NCI-H226 (cell line): ENCODE results near the gene TNNI3.
A peak's percentile ranks its signal among the peaks of the same experiment; 100 is the strongest.

Source experiments
- DNase-seq: peaks from one replicate; pipeline ENCODE4 v3.0.0-alpha.2; 2015

Gene TNNI3

GRCh38 chr19:55146078-55146704 lies 11.3 kb downstream of the TNNI3 start:
- DNase-seq: peak; percentile 85

- no peak for DNase-seq
These were observed 12.3 kb downstream of the TNNI3 start for GRCh38 chr19:55145232-55145631.

- no peak for DNase-seq
These were observed 15.8 kb downstream of the TNNI3 start for GRCh38 chr19:55141696-55142095.

- DNase-seq: no peak
These were observed 19.6 kb downstream of the TNNI3 start for GRCh38 chr19:55137915-55138314.

- DNase-seq: no peak
These were observed 21.0 kb downstream of the TNNI3 start for GRCh38 chr19:55136399-55137102.

GRCh38 chr19:55134736-55135135 lies 22.8 kb downstream of the TNNI3 start:
- no peak for DNase-seq

- no peak for DNase-seq
These were observed 23.7 kb downstream of the TNNI3 start for GRCh38 chr19:55133639-55134444.

GRCh38 chr19:55132453-55133129 lies 24.9 kb downstream of the TNNI3 start:
- no peak for DNase-seq

- DNase-seq: no peak
These were observed 26.1 kb downstream of the TNNI3 start for GRCh38 chr19:55131421-55131820.

- no peak for DNase-seq
These were observed 38.5 kb downstream of the TNNI3 start for GRCh38 chr19:55119053-55119452.

GRCh38 chr19:55118401-55118991 lies 39.0 kb downstream of the TNNI3 start:
- no peak for DNase-seq

- peak; percentile 100 for DNase-seq
These were observed 39.7 kb downstream of the TNNI3 start for GRCh38 chr19:55117663-55118391.

GRCh38 chr19:55116859-55117662 lies 40.5 kb downstream of the TNNI3 start, which contains the start of gene PPP1R12C:
PPP1R12C (minus strand) TSS chr19:55117637; CDS start chr19:55117543, 94 bp downstream.
- no peak for DNase-seq

GRCh38 chr19:55116232-55116858 lies 41.2 kb downstream of the TNNI3 start:
- DNase-seq: peak; percentile 83

- DNase-seq: peak; percentile 89
These were observed 42.0 kb downstream of the TNNI3 start for GRCh38 chr19:55115446-55116065.

GRCh38 chr19:55114566-55115145 lies 42.9 kb downstream of the TNNI3 start:
- no peak for DNase-seq

GRCh38 chr19:55113570-55114039 lies 43.9 kb downstream of the TNNI3 start:
- peak; percentile 100 for DNase-seq

- DNase-seq: peak; percentile 29
These were observed 44.6 kb downstream of the TNNI3 start for GRCh38 chr19:55112777-55113569.
